HG02571 (cell line): ENCODE data around the gene PALB2.

Experiments
- ATAC-seq: cut with Tn5 transposase; IDR thresholded peaks from one replicate; pipeline ENCODE4 v1.9.1; 2021; ENCODE audit warnings: mild to moderate bottlenecking, moderate library complexity; ENCODE audit not compliant: unreplicated experiment

PALB2 gene

GRCh38 chr16:23640931-23641765, at the start of gene PALB2, which contains the start of gene DCTN5:
TSS of gene PALB2 (minus strand) at chr16:23641310. CDS start at chr16:23641157, 153 bp downstream.
TSS of gene DCTN5 (plus strand) at chr16:23641466. CDS start at chr16:23641543, 77 bp downstream.
- ATAC-seq = peak; percentile 94

- no peak for ATAC-seq
Observed at GRCh38 chr16:23689442-23690187, 48.5 kb upstream of the PALB2 start.

GRCh38 chr16:23687034-23687808, 46.1 kb upstream of the PALB2 start:
- ATAC-seq = no peak

- ATAC-seq = no peak
Observed at GRCh38 chr16:23683487-23683886, 42.4 kb upstream of the PALB2 start.

GRCh38 chr16:23682181-23682580, 41.1 kb upstream of the PALB2 start:
- no peak for ATAC-seq

- no peak for ATAC-seq
Observed at GRCh38 chr16:23679986-23680336, 38.9 kb upstream of the PALB2 start.

- no peak for ATAC-seq
Observed at GRCh38 chr16:23679274-23679985, 38.3 kb upstream of the PALB2 start.

GRCh38 chr16:23678430-23679273, 37.5 kb upstream of the PALB2 start, which contains the start of gene PLK1:
TSS of gene PLK1 (plus strand) at chr16:23678889. CDS start at chr16:23678933, 44 bp downstream.
- ATAC-seq = no peak

GRCh38 chr16:23676924-23677480, 35.9 kb upstream of the PALB2 start:
- no peak for ATAC-seq

- no peak for ATAC-seq
Observed at GRCh38 chr16:23673971-23674614, 33.0 kb upstream of the PALB2 start.

- peak; percentile 84 for ATAC-seq
Observed at GRCh38 chr16:23670137-23670776, 29.1 kb upstream of the PALB2 start.

GRCh38 chr16:23668873-23669272, 27.8 kb upstream of the PALB2 start:
- no peak for ATAC-seq

GRCh38 chr16:23668225-23668624, 27.1 kb upstream of the PALB2 start:
- no peak for ATAC-seq

- no peak for ATAC-seq
Observed at GRCh38 chr16:23667355-23667659, 26.2 kb upstream of the PALB2 start.

- no peak for ATAC-seq
Observed at GRCh38 chr16:23666571-23667354, 25.7 kb upstream of the PALB2 start.

- no peak for ATAC-seq
Observed at GRCh38 chr16:23663918-23664317, 22.8 kb upstream of the PALB2 start.

GRCh38 chr16:23651943-23652468, 10.9 kb upstream of the PALB2 start:
- no peak for ATAC-seq
